ENCODE results near the gene MATR3.
"Not testable (repeated sequence)": the region's sequence is repeated elsewhere in the genome, so short reads cannot be mapped to it uniquely, and the experiment has no call there.

The MATR3 gene

GRCh38 chr5:139293507-139294373 is at the start of gene MATR3:
MATR3 (plus strand) TSS chr5:139293740; CDS start chr5:139307416, 13,676 bp downstream.
- in situ Hi-C loops (cut with MboI; ENCODE audit: low sequenced_read_pairs), result no loop called here

- in situ Hi-C loops (cut with MboI; ENCODE audit: low sequenced_read_pairs), result no loop called here
Measured at GRCh38 chr5:139245637-139246339, 47.8 kb upstream of the MATR3 start.

- in situ Hi-C loops (cut with MboI; ENCODE audit: low sequenced_read_pairs), result no loop called here
Measured at GRCh38 chr5:139246394-139246793, 47.1 kb upstream of the MATR3 start.

GRCh38 chr5:139248826-139249453 is 44.6 kb upstream of the MATR3 start:
- in situ Hi-C loops (cut with MboI; ENCODE audit: low sequenced_read_pairs), result no loop called here

GRCh38 chr5:139251281-139251687 is 42.3 kb upstream of the MATR3 start:
- in situ Hi-C loops (cut with MboI; ENCODE audit: low sequenced_read_pairs), result no loop called here

GRCh38 chr5:139251695-139252288 is 41.7 kb upstream of the MATR3 start:
- in situ Hi-C loops (cut with MboI; ENCODE audit: low sequenced_read_pairs), result no loop called here

- in situ Hi-C loops (cut with MboI; ENCODE audit: low sequenced_read_pairs), result no loop called here
Measured at GRCh38 chr5:139253115-139253514, 40.4 kb upstream of the MATR3 start.

- in situ Hi-C loops (cut with MboI; ENCODE audit: low sequenced_read_pairs), result no loop called here
Measured at GRCh38 chr5:139256820-139257219, 36.7 kb upstream of the MATR3 start.

GRCh38 chr5:139262059-139262741 is 31.3 kb upstream of the MATR3 start:
- in situ Hi-C loops (cut with MboI; ENCODE audit: low sequenced_read_pairs), result no loop called here

GRCh38 chr5:139262742-139263445 is 30.6 kb upstream of the MATR3 start:
- in situ Hi-C loops (cut with MboI; ENCODE audit: low sequenced_read_pairs), result no loop called here

GRCh38 chr5:139263536-139263935 is 30.0 kb upstream of the MATR3 start:
- in situ Hi-C loops (cut with MboI; ENCODE audit: low sequenced_read_pairs), result no loop called here

- in situ Hi-C loops (cut with MboI; ENCODE audit: low sequenced_read_pairs), result no loop called here
Measured at GRCh38 chr5:139263946-139264345, 29.6 kb upstream of the MATR3 start.

GRCh38 chr5:139265001-139265400 is 28.5 kb upstream of the MATR3 start:
- in situ Hi-C loops (cut with MboI; ENCODE audit: low sequenced_read_pairs), result no loop called here

GRCh38 chr5:139266236-139266635 is 27.3 kb upstream of the MATR3 start:
- in situ Hi-C loops (cut with MboI; ENCODE audit: low sequenced_read_pairs), result no loop called here

- in situ Hi-C loops (cut with MboI; ENCODE audit: low sequenced_read_pairs), result no loop called here
Measured at GRCh38 chr5:139267481-139267880, 26.1 kb upstream of the MATR3 start.

- in situ Hi-C loops (cut with MboI; ENCODE audit: low sequenced_read_pairs), result no loop called here
Measured at GRCh38 chr5:139268364-139269202, 25.0 kb upstream of the MATR3 start.

GRCh38 chr5:139270718-139271117 is 22.8 kb upstream of the MATR3 start:
- in situ Hi-C loops (cut with MboI; ENCODE audit: low sequenced_read_pairs), result not testable (repeated sequence)

GRCh38 chr5:139271201-139272027 is 22.1 kb upstream of the MATR3 start:
- in situ Hi-C loops (cut with MboI; ENCODE audit: low sequenced_read_pairs), result no loop called here
